Germinal center (tissue), 1 donor: ENCODE data around the gene SLC35F1.

Experiments used
- DNase-seq: peaks from one replicate; pipeline ENCODE4 v3.0.0; 2012; ENCODE audit warnings: mixed read lengths, low spot score

SLC35F1 gene

GRCh38 chr6:118313762-118314161, 406.7 kb downstream of the SLC35F1 start:
- DNase-seq = no peak

GRCh38 chr6:118316796-118317384, 409.8 kb downstream of the SLC35F1 start:
- no peak for DNase-seq

- no peak for DNase-seq
These were observed 410.8 kb downstream of the SLC35F1 start for GRCh38 chr6:118317581-118318563.

GRCh38 chr6:118318648-118319047, 411.6 kb downstream of the SLC35F1 start:
- no peak for DNase-seq

GRCh38 chr6:118319416-118319815, 412.4 kb downstream of the SLC35F1 start:
- no peak for DNase-seq

- DNase-seq = no peak
These were observed 413.0 kb downstream of the SLC35F1 start for GRCh38 chr6:118319894-118320649.

GRCh38 chr6:118320652-118321051, 413.6 kb downstream of the SLC35F1 start:
- DNase-seq = no peak

- no peak for DNase-seq
These were observed 417.1 kb downstream of the SLC35F1 start for GRCh38 chr6:118324116-118324515.

- no peak for DNase-seq
These were observed 418.3 kb downstream of the SLC35F1 start for GRCh38 chr6:118325220-118325860.

GRCh38 chr6:118326712-118327111, 419.6 kb downstream of the SLC35F1 start:
- DNase-seq = no peak

- DNase-seq = no peak
These were observed 420.2 kb downstream of the SLC35F1 start for GRCh38 chr6:118327237-118327636.

- DNase-seq = no peak
These were observed 426.7 kb downstream of the SLC35F1 start for GRCh38 chr6:118333772-118334171.

GRCh38 chr6:118334634-118335033, 427.6 kb downstream of the SLC35F1 start:
- DNase-seq = no peak

GRCh38 chr6:118335325-118335816, 428.3 kb downstream of the SLC35F1 start:
- DNase-seq = no peak

GRCh38 chr6:118344014-118344670, 437.1 kb downstream of the SLC35F1 start:
- DNase-seq = no peak

GRCh38 chr6:118350881-118351430, 443.9 kb downstream of the SLC35F1 start:
- no peak for DNase-seq

- no peak for DNase-seq
These were observed 446.5 kb downstream of the SLC35F1 start for GRCh38 chr6:118353564-118353963.

- no peak for DNase-seq
These were observed 447.6 kb downstream of the SLC35F1 start for GRCh38 chr6:118354641-118355040.

- no peak for DNase-seq
These were observed 449.0 kb downstream of the SLC35F1 start for GRCh38 chr6:118356054-118356453.

GRCh38 chr6:118356686-118357085, 449.6 kb downstream of the SLC35F1 start:
- DNase-seq = no peak
